Tibial nerve (tissue), 4 donors: ENCODE data around the gene EPB41L1. TPM values are rescaled to one million over a fixed set of nuclear protein-coding genes. Genes with fewer than 3 reads are reported as not detected.

Source experiments
- DNase-seq, 2 donors: peaks; one replicate each; pipeline ENCODE4 v3.0.0-alpha.2; 2019; ENCODE audit warnings: low spot score in 2 of 2
- H3K27ac ChIP-seq, 4 donors: fragments of 200-600 bp; sonication (generic) in 3 of 4; one replicate each; pipeline ENCODE4 v1.5.1; 2017 to 2019; ENCODE audit warnings: mild to moderate bottlenecking in 1 of 4
- H3K27me3 ChIP-seq, 2 donors: fragments of 200-600 bp; sonication (generic) in 1 of 2; one replicate each; pipeline versions ENCODE4 v1.5.1 to v1.6.0; 2017 to 2019
- H3K36me3 ChIP-seq, 3 donors: fragments of 200-600 bp; sonication (generic); one replicate each; pipeline ENCODE4 v1.5.1; 2018 to 2019
- H3K4me1 ChIP-seq, 4 donors: fragments of 200-600 bp; sonication (generic) in 3 of 4; one replicate each; pipeline ENCODE4 v1.5.1; 2017 to 2019
- H3K4me3 ChIP-seq, 4 donors: fragments of 200-600 bp; sonication (generic) in 3 of 4; one replicate each; pipeline ENCODE4 v1.5.1; 2017 to 2019; ENCODE audit warnings: mild to moderate bottlenecking in 1 of 4, moderate library complexity in 1 of 4
- H3K9me3 ChIP-seq, 4 donors: fragments of 200-600 bp; sonication (generic) in 3 of 4; one replicate each; pipeline ENCODE4 v1.5.1; 2017 to 2019
- EP300 ChIP-seq, 2 donors: sonication (generic); formaldehyde crosslinking; IDR thresholded peaks; one replicate each; pipeline ENCODE4 v1.6.1; 2017; ENCODE audit warnings: antibody characterized with exemption in 2 of 2, mild to moderate bottlenecking in 1 of 2
- POLR2A ChIP-seq, 2 donors: fragments of 450-650 bp; IDR thresholded peaks; one replicate each; pipeline ENCODE4 v1.6.1; 2017; ENCODE audit warnings: antibody characterized with exemption in 2 of 2, mild to moderate bottlenecking in 2 of 2, moderate library complexity in 2 of 2
- WGBS, 2 donors: methylation state at CpG; one replicate each; pipeline ENCODE4 v1.1.5; 2018; 5-methylcytosine and 5-hydroxymethylcytosine counted together
- total RNA-seq, 4 donors: library from RNA; depleted of rRNA; stranded (reverse); fragments of >200 nt; gene quantifications; one replicate each; pipeline ENCODE4 v1.1.0, GENCODE V29; 2016
- TF ChIP-seq, protein P1 (sequence below), 5 experiments: fragments of 200-600 bp in 3 of 5; fragments of 450-650 bp in 2 of 5; sonication (generic) in 3 of 5; IDR thresholded peaks; one replicate each; pipeline ENCODE4 v1.5.1; 2016 to 2019; ENCODE audit warnings: antibody characterized with exemption in 5 of 5, mild to moderate bottlenecking in 3 of 5, moderate library complexity in 2 of 5

The EPB41L1 gene
- total RNA-seq, 4 donors from 2014 or later: 19.9 to 55.3 (median 30.8) TPM

DNA sequence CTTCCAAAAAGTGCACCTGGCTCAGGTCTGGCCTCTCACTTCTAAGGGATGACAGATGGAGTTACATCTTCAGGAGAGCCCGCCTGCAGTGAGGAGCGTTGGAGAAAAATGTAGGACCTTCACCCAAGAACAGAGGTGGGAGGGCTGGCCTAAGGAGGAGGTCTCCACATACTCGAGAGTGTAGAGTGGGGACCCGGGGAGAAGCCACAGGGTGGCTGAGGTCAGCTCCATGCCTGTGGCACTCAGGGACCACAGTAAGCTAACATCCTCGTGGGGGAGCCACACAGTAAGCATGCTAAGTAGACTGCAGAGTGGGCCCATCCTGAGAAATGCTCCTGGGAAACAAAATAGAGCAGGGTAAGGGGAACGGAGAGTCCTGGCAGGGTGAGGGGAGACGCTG is 105.8 kb downstream of the EPB41L1 start:
- 69 to 78% methylated on average over 7 of the region's 7 CpGs for whole genome bisulfite sequencing, 2 donors

DNA sequence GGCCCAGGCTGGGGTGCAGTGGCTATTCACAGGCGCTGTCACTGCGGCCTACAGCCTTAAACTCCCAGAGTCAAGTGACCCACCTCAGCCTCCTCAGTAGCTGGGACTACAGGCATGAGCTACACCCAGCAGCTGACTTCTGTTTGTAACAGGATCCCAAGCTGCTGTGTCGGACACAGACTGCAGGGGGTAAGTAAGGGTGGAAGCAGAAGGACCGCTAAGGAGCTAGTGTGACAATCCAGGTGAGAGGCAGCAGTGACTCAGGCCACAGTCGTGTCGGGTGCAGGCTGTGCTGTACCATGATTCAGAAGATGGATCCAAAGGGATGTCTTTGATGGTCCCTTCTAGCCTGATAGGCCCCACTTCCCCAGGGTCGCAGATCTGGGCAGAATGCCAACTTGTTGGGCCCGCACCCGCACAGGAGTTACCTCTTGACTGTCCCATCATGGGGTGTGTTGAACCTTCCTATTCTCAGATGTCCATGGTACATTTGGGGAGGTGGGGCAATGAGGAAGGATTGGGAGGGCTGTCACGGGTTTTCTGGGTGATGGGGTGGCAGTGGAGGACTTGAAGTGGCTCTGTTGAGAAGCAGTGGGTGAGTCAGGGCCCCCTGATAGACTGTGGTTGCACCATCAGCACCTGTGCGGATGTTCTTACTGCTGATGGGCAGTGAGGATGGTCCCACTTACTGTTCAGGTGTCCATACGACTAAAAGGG is 107.0 kb downstream of the EPB41L1 start:
- Histone ChIP-seq H3K36me3 (peaks cover 0 to 9% (median 0%) of the 10 kb centered on the region in 3 donors), H3K4me1 (no peaks in the 10 kb centered on the region), H3K27ac (no peak overlapping the region), H3K9me3 (no peaks in the 10 kb centered on the region), H3K4me3 (no peak overlapping the region), H3K27me3 (no peaks in the 10 kb centered on the region)
- TF ChIP-seq EP300 (IDR thresholded peaks at IDR 0.05): no peak
- TF ChIP-seq, protein P1, sequence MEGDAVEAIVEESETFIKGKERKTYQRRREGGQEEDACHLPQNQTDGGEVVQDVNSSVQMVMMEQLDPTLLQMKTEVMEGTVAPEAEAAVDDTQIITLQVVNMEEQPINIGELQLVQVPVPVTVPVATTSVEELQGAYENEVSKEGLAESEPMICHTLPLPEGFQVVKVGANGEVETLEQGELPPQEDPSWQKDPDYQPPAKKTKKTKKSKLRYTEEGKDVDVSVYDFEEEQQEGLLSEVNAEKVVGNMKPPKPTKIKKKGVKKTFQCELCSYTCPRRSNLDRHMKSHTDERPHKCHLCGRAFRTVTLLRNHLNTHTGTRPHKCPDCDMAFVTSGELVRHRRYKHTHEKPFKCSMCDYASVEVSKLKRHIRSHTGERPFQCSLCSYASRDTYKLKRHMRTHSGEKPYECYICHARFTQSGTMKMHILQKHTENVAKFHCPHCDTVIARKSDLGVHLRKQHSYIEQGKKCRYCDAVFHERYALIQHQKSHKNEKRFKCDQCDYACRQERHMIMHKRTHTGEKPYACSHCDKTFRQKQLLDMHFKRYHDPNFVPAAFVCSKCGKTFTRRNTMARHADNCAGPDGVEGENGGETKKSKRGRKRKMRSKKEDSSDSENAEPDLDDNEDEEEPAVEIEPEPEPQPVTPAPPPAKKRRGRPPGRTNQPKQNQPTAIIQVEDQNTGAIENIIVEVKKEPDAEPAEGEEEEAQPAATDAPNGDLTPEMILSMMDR (IDR thresholded peaks at IDR 0.05): no peak
- no peak for TF ChIP-seq POLR2A (IDR thresholded peaks at IDR 0.05)
- no peak for DNase-seq
- 82 to 88% methylated on average over 12 of the region's 12 CpGs for WGBS, 2 donors

More for the DNA sequence above, 105.8 kb downstream of the EPB41L1 start:
- Histone ChIP-seq H3K27me3 (no peaks in the 10 kb centered on the region), H3K4me3 (no peak overlapping the region), H3K9me3 (no peaks in the 10 kb centered on the region), H3K4me1 (no peaks in the 10 kb centered on the region), H3K36me3 (peaks cover 0 to 22% (median 0%) of the 10 kb centered on the region in 3 donors), H3K27ac (no peak overlapping the region)
- no peak for DNase-seq
- no peak for TF ChIP-seq EP300 (IDR thresholded peaks at IDR 0.05)
- TF ChIP-seq, protein P1 (IDR thresholded peaks at IDR 0.05): no peak
- TF ChIP-seq POLR2A (IDR thresholded peaks at IDR 0.05): no peak

DNA sequence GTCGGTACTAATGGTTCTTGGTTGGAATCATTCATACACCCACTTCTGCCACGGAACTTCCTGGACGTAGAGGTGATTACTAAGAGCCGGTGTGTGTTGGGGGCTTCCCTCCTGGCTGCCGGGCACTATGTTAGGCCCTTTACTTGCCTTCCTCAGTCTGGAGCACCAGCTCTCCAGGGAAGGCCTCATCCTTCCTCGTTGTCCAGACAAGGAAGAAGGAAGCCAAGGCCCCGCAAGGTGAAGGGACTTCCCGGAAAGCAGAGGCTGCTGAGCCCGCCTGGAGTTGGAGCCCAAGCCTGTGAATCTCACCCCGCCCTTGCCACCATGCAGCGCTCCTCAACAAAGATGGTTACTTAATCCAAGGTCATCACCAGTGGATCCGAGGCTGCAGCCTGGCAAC is 107.9 kb downstream of the EPB41L1 start:
- Histone ChIP-seq H3K4me3 (no peak overlapping the region), H3K36me3 (peaks cover 0 to under 1% (median 0%) of the 10 kb centered on the region in 3 donors), H3K4me1 (no peaks in the 10 kb centered on the region), H3K9me3 (no peaks in the 10 kb centered on the region), H3K27ac (no peak overlapping the region), H3K27me3 (no peaks in the 10 kb centered on the region)
- 82 to 90% methylated on average over 11 of the region's 12 CpGs for WGBS, 2 donors
- DNase-seq: no peak
- no peak for TF ChIP-seq POLR2A (IDR thresholded peaks at IDR 0.05)
- TF ChIP-seq, protein P1 (IDR thresholded peaks at IDR 0.05): no peak
- no peak for TF ChIP-seq EP300 (IDR thresholded peaks at IDR 0.05)

GRCh38 chr20:36264426-36265246 is 110.1 kb downstream of the EPB41L1 start:
- DNase-seq: no peak
- H3K27ac ChIP-seq: no peak overlapping the region
- H3K4me1 ChIP-seq: no peaks in the 10 kb centered on the region
- TF ChIP-seq, protein P1 (IDR thresholded peaks at IDR 0.05): no peak
- TF ChIP-seq EP300 (IDR thresholded peaks at IDR 0.05): no peak
- TF ChIP-seq POLR2A (IDR thresholded peaks at IDR 0.05): no peak
- WGBS, 2 donors: 89 to 91% methylated on average over 19 to 20 of the region's 20 CpGs
- H3K36me3 ChIP-seq: no peaks in the 10 kb centered on the region
- no peaks in the 10 kb centered on the region for H3K27me3 ChIP-seq
- no peaks in the 10 kb centered on the region for H3K9me3 ChIP-seq
- H3K4me3 ChIP-seq: no peak overlapping the region

- Histone ChIP-seq H3K9me3 (no peaks in the 10 kb centered on the region), H3K4me1 (no peaks in the 10 kb centered on the region), H3K27ac (no peak overlapping the region), H3K27me3 (no peaks in the 10 kb centered on the region), H3K4me3 (no peak overlapping the region), H3K36me3 (no peaks in the 10 kb centered on the region)
- TF ChIP-seq EP300 (IDR thresholded peaks at IDR 0.05): no peak
- TF ChIP-seq, protein P1 (IDR thresholded peaks at IDR 0.05): no peak
- TF ChIP-seq POLR2A (IDR thresholded peaks at IDR 0.05): no peak
- 86 to 89% methylated on average over 4 to 6 of the region's 6 CpGs for WGBS, 2 donors
- DNase-seq: no peak
These were observed 111.6 kb downstream of the EPB41L1 start for GRCh38 chr20:36266189-36266588.
